ENCODE data around the gene TOR1AIP1. TPM values are rescaled to one million over a fixed set of nuclear protein-coding genes. Genes with fewer than 3 reads are reported as not detected.
A peak's percentile ranks its signal among the peaks of the same experiment; 100 is the strongest.

The TOR1AIP1 gene
- total RNA-seq, 1 donor: 78.2 TPM

DNA sequence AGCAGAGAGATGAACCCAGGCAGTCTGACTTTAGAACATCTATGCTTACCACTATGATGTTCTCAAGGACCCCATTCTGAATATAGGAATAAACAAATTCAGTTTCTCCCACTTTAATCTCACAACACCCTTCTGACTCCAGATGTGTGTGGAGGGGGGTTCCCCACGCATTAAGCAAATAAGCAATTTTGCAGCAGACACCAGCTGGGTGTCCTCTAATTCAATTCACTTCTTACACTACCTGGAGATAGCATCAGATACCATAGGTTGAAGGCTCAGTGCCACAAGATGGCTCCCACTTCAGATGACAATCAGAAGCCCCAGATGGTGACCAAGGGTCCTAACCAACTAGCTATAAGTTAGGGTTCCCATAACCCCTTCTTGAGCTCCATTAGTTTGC is 42.2 kb downstream of the TOR1AIP1 start:
- Histone ChIP-seq H3K4me1 (ENCODE audit: insufficient read depth, low read length) (peaks cover 27% of the 10 kb centered on the region), H3K27me3 (ENCODE audit: insufficient read depth, low read length) (no peaks in the 10 kb centered on the region), H3K36me3 (ENCODE audit: insufficient read depth, low read length) (peaks cover 4% of the 10 kb centered on the region), H3K4me3 (ENCODE audit: insufficient read depth, low read length) (no peak overlapping the region), H3K9me3 (ENCODE audit: low read depth, low read length) (no peaks in the 10 kb centered on the region), H3K4me2 (ENCODE audit: insufficient read depth, low read length) (no peak overlapping the region), H2AFZ (ENCODE audit: low read length) (no peak overlapping the region), H4K20me1 (ENCODE audit: insufficient read depth, low read length) (no peaks in the 10 kb centered on the region), H3K79me2 (ENCODE audit: insufficient read depth, low read length) (no peaks in the 10 kb centered on the region), H3K27ac (ENCODE audit: low read depth, low read length) (no peak overlapping the region)
- TF ChIP-seq, protein P1, sequence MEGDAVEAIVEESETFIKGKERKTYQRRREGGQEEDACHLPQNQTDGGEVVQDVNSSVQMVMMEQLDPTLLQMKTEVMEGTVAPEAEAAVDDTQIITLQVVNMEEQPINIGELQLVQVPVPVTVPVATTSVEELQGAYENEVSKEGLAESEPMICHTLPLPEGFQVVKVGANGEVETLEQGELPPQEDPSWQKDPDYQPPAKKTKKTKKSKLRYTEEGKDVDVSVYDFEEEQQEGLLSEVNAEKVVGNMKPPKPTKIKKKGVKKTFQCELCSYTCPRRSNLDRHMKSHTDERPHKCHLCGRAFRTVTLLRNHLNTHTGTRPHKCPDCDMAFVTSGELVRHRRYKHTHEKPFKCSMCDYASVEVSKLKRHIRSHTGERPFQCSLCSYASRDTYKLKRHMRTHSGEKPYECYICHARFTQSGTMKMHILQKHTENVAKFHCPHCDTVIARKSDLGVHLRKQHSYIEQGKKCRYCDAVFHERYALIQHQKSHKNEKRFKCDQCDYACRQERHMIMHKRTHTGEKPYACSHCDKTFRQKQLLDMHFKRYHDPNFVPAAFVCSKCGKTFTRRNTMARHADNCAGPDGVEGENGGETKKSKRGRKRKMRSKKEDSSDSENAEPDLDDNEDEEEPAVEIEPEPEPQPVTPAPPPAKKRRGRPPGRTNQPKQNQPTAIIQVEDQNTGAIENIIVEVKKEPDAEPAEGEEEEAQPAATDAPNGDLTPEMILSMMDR (IDR thresholded peaks at IDR 0.05; ENCODE audit: extremely low read depth, low read depth, low read length): no peak
- no peak for DNase-seq (ENCODE audit: insufficient read length, low spot score, missing footprints)

DNA sequence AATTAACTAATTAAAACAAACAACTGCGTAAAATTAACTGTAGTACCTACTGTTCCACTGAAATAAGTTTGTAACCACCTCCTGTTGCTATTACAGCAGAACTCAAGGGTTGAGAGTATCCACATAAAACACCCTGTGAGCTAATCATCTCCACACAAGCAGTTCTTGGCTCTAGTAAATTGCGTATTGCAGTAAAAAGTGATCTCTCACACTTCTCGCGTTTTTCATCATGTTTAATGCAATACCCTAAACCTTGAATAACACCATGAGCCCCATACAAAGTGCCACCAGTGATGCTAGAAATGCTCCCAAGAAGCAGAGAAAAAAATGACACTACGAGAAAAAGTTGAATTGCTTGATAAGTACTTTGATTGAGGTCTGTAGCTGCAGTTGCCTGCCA is 43.2 kb downstream of the TOR1AIP1 start:
- Histone ChIP-seq H3K79me2 (ENCODE audit: insufficient read depth, low read length) (no peaks in the 10 kb centered on the region), H2AFZ (ENCODE audit: low read length) (no peak overlapping the region), H4K20me1 (ENCODE audit: insufficient read depth, low read length) (no peaks in the 10 kb centered on the region), H3K27ac (ENCODE audit: low read depth, low read length) (no peak overlapping the region), H3K4me1 (ENCODE audit: insufficient read depth, low read length) (peaks cover 32% of the 10 kb centered on the region), H3K4me3 (ENCODE audit: insufficient read depth, low read length) (no peak overlapping the region), H3K4me2 (ENCODE audit: insufficient read depth, low read length) (no peak overlapping the region), H3K27me3 (ENCODE audit: insufficient read depth, low read length) (no peaks in the 10 kb centered on the region), H3K36me3 (ENCODE audit: insufficient read depth, low read length) (no peaks in the 10 kb centered on the region), H3K9me3 (ENCODE audit: low read depth, low read length) (no peaks in the 10 kb centered on the region)
- DNase-seq (ENCODE audit: insufficient read length, low spot score, missing footprints): no peak
- TF ChIP-seq, protein P1 (IDR thresholded peaks at IDR 0.05; ENCODE audit: extremely low read depth, low read depth, low read length): no peak

DNA sequence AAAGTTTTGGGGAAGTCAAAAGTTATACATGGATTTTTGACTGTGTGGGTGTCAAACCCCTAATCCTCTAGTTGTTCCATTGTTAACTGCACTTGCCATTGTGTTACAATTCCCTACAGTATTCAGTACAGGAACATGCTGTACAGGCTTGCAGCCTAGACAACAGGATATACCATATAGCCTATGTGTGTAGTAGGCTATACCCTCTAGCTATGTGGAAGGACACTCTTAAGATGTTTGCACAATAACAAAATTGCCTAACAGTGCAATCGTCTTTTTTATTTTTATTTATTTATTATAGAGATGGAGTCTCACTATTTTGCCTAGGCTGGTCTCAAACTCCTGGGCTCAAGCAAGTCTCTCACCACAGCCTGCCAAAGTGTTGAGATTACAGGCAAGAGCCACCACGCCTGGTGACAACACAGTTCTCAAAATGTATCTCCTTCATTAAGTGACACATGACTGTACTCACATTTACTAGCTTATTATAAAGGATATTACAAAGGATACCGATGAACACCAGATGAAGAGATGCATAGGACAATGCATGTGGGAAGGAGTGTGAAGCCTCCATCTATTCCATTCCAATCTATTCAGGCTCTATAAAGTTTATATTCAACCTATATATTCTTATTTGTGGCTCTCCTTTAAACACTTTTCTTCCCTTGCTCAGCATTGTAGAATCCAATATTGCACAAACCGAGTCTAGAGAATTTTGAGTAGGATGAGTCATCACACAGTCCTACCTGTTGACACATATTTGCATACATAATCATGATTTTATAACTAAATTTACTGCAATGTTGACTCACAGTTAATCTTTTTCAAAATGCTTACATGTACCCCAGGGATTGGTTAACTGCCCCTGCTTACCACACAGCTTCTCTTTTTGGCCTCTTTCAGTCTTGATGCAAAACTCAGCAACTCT is 44.1 kb downstream of the TOR1AIP1 start:
- Histone ChIP-seq H4K20me1 (ENCODE audit: insufficient read depth, low read length) (no peaks in the 10 kb centered on the region), H3K4me2 (ENCODE audit: insufficient read depth, low read length) (peak overlapping the region; percentile 56), H3K4me3 (ENCODE audit: insufficient read depth, low read length) (no peak overlapping the region), H3K27me3 (ENCODE audit: insufficient read depth, low read length) (no peaks in the 10 kb centered on the region), H3K9me3 (ENCODE audit: low read depth, low read length) (no peaks in the 10 kb centered on the region), H3K4me1 (ENCODE audit: insufficient read depth, low read length) (peaks cover 34% of the 10 kb centered on the region), H3K79me2 (ENCODE audit: insufficient read depth, low read length) (no peaks in the 10 kb centered on the region), H2AFZ (ENCODE audit: low read length) (no peak overlapping the region), H3K27ac (ENCODE audit: low read depth, low read length) (peak overlapping the region; percentile 64), H3K36me3 (ENCODE audit: insufficient read depth, low read length) (no peaks in the 10 kb centered on the region)
- TF ChIP-seq, protein P1 (IDR thresholded peaks at IDR 0.05; ENCODE audit: extremely low read depth, low read depth, low read length): no peak
- peak; percentile 81 for DNase-seq (ENCODE audit: insufficient read length, low spot score, missing footprints)

DNA sequence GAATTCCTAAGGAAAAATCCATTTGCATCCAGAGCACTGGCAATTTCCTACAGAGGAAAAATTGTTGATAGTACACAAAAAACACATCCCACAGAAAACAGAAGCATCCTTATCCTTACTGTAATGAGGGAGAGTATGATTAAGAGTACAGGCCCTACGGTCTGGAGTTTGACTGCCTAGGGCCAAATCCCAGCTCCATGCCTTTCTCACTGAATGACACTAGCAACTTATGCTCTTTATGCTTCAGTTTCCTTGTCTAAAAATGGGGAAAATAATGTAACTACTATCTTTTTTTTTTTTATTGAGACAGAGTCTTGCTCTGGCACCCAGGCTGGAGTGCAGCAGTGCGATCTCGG is 44.7 kb downstream of the TOR1AIP1 start:
- peak; percentile 48 for DNase-seq (ENCODE audit: insufficient read length, low spot score, missing footprints)
- Histone ChIP-seq H3K27me3 (ENCODE audit: insufficient read depth, low read length) (no peaks in the 10 kb centered on the region), H3K36me3 (ENCODE audit: insufficient read depth, low read length) (no peaks in the 10 kb centered on the region)

More for the DNA sequence above, 44.7 kb downstream of the TOR1AIP1 start:
- Histone ChIP-seq H3K4me3 (ENCODE audit: insufficient read depth, low read length) (no peak overlapping the region), H2AFZ (ENCODE audit: low read length) (no peak overlapping the region), H3K4me1 (ENCODE audit: insufficient read depth, low read length) (peaks cover 37% of the 10 kb centered on the region), H3K79me2 (ENCODE audit: insufficient read depth, low read length) (no peaks in the 10 kb centered on the region), H4K20me1 (ENCODE audit: insufficient read depth, low read length) (no peaks in the 10 kb centered on the region), H3K4me2 (ENCODE audit: insufficient read depth, low read length) (peak overlapping the region; percentile 56), H3K9me3 (ENCODE audit: low read depth, low read length) (no peaks in the 10 kb centered on the region), H3K27ac (ENCODE audit: low read depth, low read length) (peak overlapping the region; percentile 64)
- TF ChIP-seq, protein P1 (IDR thresholded peaks at IDR 0.05; ENCODE audit: extremely low read depth, low read depth, low read length): no peak
